IPS-20b (cell line): ENCODE measurements around the gene WLS.

Source experiments
- H3K27ac ChIP-seq: one replicate; pipeline ENCODE4 v1.5.1; 2013; ENCODE audit warnings: low read length
- H3K27me3 ChIP-seq: 2 replicates; pipeline ENCODE4 v1.6.1; 2013; ENCODE audit warnings: mild to moderate bottlenecking, low read length, inconsistent platforms; ENCODE audit not compliant: insufficient read depth
- H3K36me3 ChIP-seq: 2 replicates; pipeline ENCODE4 v1.6.1; 2013; ENCODE audit warnings: low read depth, mild to moderate bottlenecking, inconsistent platforms, low read length, moderate library complexity; ENCODE audit not compliant: insufficient read depth
- H3K4me1 ChIP-seq: 2 replicates; pipeline ENCODE4 v1.6.1; 2013; ENCODE audit warnings: mild to moderate bottlenecking, control low read depth, inconsistent platforms, low read length, moderate library complexity; ENCODE audit not compliant: insufficient read depth
- H3K4me3 ChIP-seq: 2 replicates; pipeline ENCODE4 v1.5.1; 2013; ENCODE audit warnings: mild to moderate bottlenecking, low read length, inconsistent platforms
- H3K9ac ChIP-seq: 2 replicates; pipeline ENCODE4 v1.6.1; 2013; ENCODE audit warnings: low read depth, mild to moderate bottlenecking, inconsistent platforms, low read length, moderate library complexity
- H3K9me3 ChIP-seq: 2 replicates; pipeline ENCODE4 v1.6.1; 2013; ENCODE audit warnings: mild to moderate bottlenecking, low read depth, low read length, inconsistent platforms; ENCODE audit not compliant: insufficient read depth

WLS gene

GRCh38 chr1:68255301-68255700 lies 23.0 kb upstream of the WLS start:
- Histone ChIP-seq H3K9ac (no peak overlapping the region), H3K27ac (no peak overlapping the region), H3K36me3 (no peaks in the 10 kb centered on the region), H3K9me3 (no peaks in the 10 kb centered on the region), H3K27me3 (no peaks in the 10 kb centered on the region), H3K4me1 (no peaks in the 10 kb centered on the region), H3K4me3 (no peak overlapping the region)

- Histone ChIP-seq H3K36me3 (no peaks in the 10 kb centered on the region), H3K9ac (no peak overlapping the region), H3K4me3 (no peak overlapping the region), H3K4me1 (no peaks in the 10 kb centered on the region), H3K27ac (no peak overlapping the region), H3K27me3 (no peaks in the 10 kb centered on the region), H3K9me3 (no peaks in the 10 kb centered on the region)
Observed at GRCh38 chr1:68254667-68255226, 22.4 kb upstream of the WLS start.

DNA sequence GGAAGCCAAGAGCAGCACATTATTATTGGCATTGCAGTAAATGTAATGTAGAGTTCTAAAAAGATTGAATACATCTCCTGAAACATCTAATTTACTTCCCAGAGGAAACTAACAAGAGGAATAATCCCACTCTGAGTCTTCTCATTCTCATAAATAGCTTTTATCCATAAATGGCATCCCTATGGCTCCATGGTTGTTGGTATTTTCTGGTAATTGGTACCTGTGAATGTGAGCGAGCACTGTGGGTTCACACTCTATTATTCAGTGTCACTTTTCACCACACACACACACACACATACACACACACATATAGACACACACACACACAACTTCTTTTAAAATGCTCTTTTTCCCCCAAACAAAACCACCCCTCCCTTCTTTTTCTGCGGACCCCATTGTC lies 4.7 kb upstream of the WLS start:
- Histone ChIP-seq H3K36me3 (no peaks in the 10 kb centered on the region), H3K9me3 (no peaks in the 10 kb centered on the region; the same call in 1 of the 2 replicates), H3K27ac (no peak overlapping the region), H3K9ac (no peak overlapping the region), H3K4me3 (no peak overlapping the region), H3K27me3 (peaks cover 72% of the 10 kb centered on the region), H3K4me1 (peaks cover 9% of the 10 kb centered on the region)

GRCh38 chr1:68234094-68234493 lies 1.8 kb upstream of the WLS start:
- H3K9ac ChIP-seq: no peak overlapping the region
- no peaks in the 10 kb centered on the region for H3K36me3 ChIP-seq
- H3K9me3 ChIP-seq: no peaks in the 10 kb centered on the region; the same call in 1 of the 2 replicates
- H3K4me1 ChIP-seq: peaks cover 12% of the 10 kb centered on the region
- peaks cover 100% of the 10 kb centered on the region for H3K27me3 ChIP-seq
- no peak overlapping the region; the same call in 1 of the 2 replicates for H3K4me3 ChIP-seq
- H3K27ac ChIP-seq: no peak overlapping the region

- H3K9me3 ChIP-seq: no peaks in the 10 kb centered on the region; the same call in 1 of the 2 replicates
- peak overlapping the region; percentile 92 for H3K4me3 ChIP-seq
- no peak overlapping the region for H3K27ac ChIP-seq
- peaks cover 100% of the 10 kb centered on the region for H3K27me3 ChIP-seq
- H3K36me3 ChIP-seq: no peaks in the 10 kb centered on the region
- H3K4me1 ChIP-seq: peaks cover 12% of the 10 kb centered on the region
- no peak overlapping the region for H3K9ac ChIP-seq
Observed at GRCh38 chr1:68233202-68233601, 879 bp upstream of the WLS start.

- Histone ChIP-seq H3K9ac (peak overlapping the region; percentile 74; the same call in 1 of the 2 replicates), H3K36me3 (no peaks in the 10 kb centered on the region), H3K4me1 (peaks cover 12% of the 10 kb centered on the region), H3K4me3 (peak overlapping the region; percentile 92), H3K27me3 (peaks cover 98% of the 10 kb centered on the region), H3K9me3 (no peaks in the 10 kb centered on the region; the same call in 1 of the 2 replicates), H3K27ac (no peak overlapping the region)
Observed at GRCh38 chr1:68231627-68232288, 565 bp downstream of the WLS start.

GRCh38 chr1:68230901-68231626 lies 1.3 kb downstream of the WLS start:
- Histone ChIP-seq H3K27me3 (peaks cover 93% of the 10 kb centered on the region), H3K27ac (no peak overlapping the region), H3K4me1 (peaks cover 12% of the 10 kb centered on the region), H3K36me3 (no peaks in the 10 kb centered on the region), H3K9me3 (no peaks in the 10 kb centered on the region; the same call in 1 of the 2 replicates), H3K9ac (peak overlapping the region; percentile 26; the same call in 1 of the 2 replicates), H3K4me3 (peak overlapping the region; percentile 92)

GRCh38 chr1:68230484-68230802 lies 1.9 kb downstream of the WLS start:
- H3K4me1 ChIP-seq: peaks cover 16% of the 10 kb centered on the region
- no peak overlapping the region for H3K27ac ChIP-seq
- H3K9me3 ChIP-seq: no peaks in the 10 kb centered on the region; the same call in 1 of the 2 replicates
- H3K4me3 ChIP-seq: peak overlapping the region; percentile 92
- no peak overlapping the region for H3K9ac ChIP-seq
- H3K27me3 ChIP-seq: peaks cover 87% of the 10 kb centered on the region
- no peaks in the 10 kb centered on the region for H3K36me3 ChIP-seq

DNA sequence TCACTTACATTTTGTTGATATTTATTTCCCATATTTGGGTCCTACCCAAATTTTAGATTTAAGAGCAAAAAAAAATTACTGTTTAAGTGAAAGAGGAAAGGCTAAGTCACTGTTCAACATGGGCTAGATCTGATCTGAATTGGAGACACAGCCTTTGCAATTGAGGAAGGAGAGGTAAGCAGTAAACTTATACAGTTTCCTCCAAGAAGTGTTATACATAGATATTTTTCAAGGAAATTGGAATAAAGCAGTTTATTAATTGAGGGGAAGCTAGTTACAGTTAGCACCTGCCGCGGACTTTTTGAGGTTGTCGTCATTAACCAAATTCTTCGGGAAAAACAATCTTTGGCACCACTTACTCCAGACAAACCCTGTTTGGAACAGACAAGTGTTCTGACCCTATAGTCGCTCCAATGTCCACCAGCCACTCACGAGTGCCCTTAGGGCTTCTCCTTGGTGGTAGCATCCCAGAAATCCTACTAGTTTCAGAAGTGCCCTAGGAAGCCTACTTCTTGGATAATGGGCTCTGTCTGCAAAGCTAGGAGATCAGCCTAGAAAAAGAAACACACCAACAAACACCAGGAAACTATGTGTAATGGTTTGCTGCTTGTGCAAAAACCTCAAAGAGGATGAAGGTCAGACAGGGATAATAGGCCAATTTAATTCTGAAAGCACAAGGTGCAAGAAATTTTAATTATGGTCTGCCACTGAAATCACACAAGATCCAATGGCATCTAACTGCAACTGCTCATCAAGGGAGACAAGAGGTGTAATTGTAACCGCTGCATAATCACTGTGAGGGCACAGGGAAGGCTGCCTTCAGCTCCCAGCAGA lies 2.5 kb downstream of the WLS start:
- peaks cover 17% of the 10 kb centered on the region for H3K4me1 ChIP-seq
- no peaks in the 10 kb centered on the region for H3K36me3 ChIP-seq
- no peak overlapping the region for H3K27ac ChIP-seq
- H3K9me3 ChIP-seq: no peaks in the 10 kb centered on the region; the same call in 1 of the 2 replicates
- H3K27me3 ChIP-seq: peaks cover 83% of the 10 kb centered on the region
- peak overlapping the region; percentile 92 for H3K4me3 ChIP-seq
- H3K9ac ChIP-seq: no peak overlapping the region

DNA sequence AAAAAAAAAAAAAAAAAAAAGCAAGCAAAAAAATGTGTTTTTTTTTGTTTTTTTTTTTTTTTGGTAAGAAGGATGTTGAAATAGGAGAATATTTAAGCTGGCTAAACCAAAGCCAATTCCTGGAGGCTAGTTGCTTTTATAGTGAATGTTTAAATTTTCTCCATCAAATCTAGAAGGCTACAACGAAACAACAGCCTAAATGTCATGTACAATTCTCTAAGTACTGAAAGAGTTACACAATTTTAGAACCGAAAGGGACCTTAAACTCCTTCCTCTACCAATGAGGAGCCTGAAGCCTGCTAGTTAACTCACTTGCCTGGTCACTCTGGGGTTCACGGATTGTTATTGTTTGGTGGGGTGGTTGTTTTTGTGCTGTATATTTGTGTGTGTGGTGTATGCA lies 3.5 kb downstream of the WLS start:
- no peaks in the 10 kb centered on the region for H3K36me3 ChIP-seq
- no peaks in the 10 kb centered on the region for H3K9me3 ChIP-seq
- H3K27me3 ChIP-seq: peaks cover 82% of the 10 kb centered on the region
- peaks cover 16% of the 10 kb centered on the region for H3K4me1 ChIP-seq
- no peak overlapping the region for H3K27ac ChIP-seq
- H3K9ac ChIP-seq: no peak overlapping the region
- no peak overlapping the region for H3K4me3 ChIP-seq

- Histone ChIP-seq H3K36me3 (no peaks in the 10 kb centered on the region), H3K4me3 (no peak overlapping the region), H3K4me1 (peaks cover 8% of the 10 kb centered on the region), H3K9me3 (no peaks in the 10 kb centered on the region), H3K27me3 (peaks cover 76% of the 10 kb centered on the region), H3K27ac (no peak overlapping the region), H3K9ac (no peak overlapping the region)
Observed at GRCh38 chr1:68227598-68227997, 4.7 kb downstream of the WLS start.
